WTC11 (cell line): Measurements from ENCODE around the gene DEFB132.

Experiments used
- CREB1 ChIP-seq: sonication (generic); formaldehyde crosslinking; IDR thresholded peaks from 2 replicates; pipeline ENCODE4 v1.8.0; 2023; ENCODE audit warnings: mild to moderate bottlenecking, missing genetic modification reagents
- HMGA2 ChIP-seq: fragments of 250-450 bp; sonication (Bioruptor Pico); IDR thresholded peaks from 2 replicates; pipeline ENCODE4 v1.4.0; 2021; ENCODE audit warnings: mild to moderate bottlenecking, moderate library complexity
- SMAD3 ChIP-seq: sonication (generic); formaldehyde crosslinking; IDR thresholded peaks from 2 replicates; pipeline ENCODE4 v1.8.0; 2022; ENCODE audit warnings: missing genetic modification reagents, mild to moderate bottlenecking, borderline replicate concordance
- SP1 ChIP-seq: sonication (generic); formaldehyde crosslinking; conservative IDR thresholded peaks from 2 replicates; pipeline ENCODE4 v1.8.1; 2022; ENCODE audit warnings: missing genetic modification reagents
- TCF7 ChIP-seq: sonication (generic); formaldehyde crosslinking; IDR thresholded peaks from 2 replicates; pipeline ENCODE4 v1.8.0; 2022; ENCODE audit warnings: mild to moderate bottlenecking, low read depth, missing genetic modification reagents, moderate library complexity
- TEAD1 ChIP-seq: sonication (generic); formaldehyde crosslinking; IDR thresholded peaks from 2 replicates; pipeline ENCODE4 v1.8.0; 2022; ENCODE audit warnings: mild to moderate bottlenecking, missing genetic modification reagents
- ZNF138 ChIP-seq: sonication (generic); formaldehyde crosslinking; conservative IDR thresholded peaks from 2 replicates; pipeline ENCODE4 v1.8.1; 2022; ENCODE audit warnings: mild to moderate bottlenecking, moderate library complexity, missing genetic modification reagents
- TF ChIP-seq, protein P1 (sequence below): sonication (generic); formaldehyde crosslinking; IDR thresholded peaks from 2 replicates; pipeline ENCODE4 v1.8.1; 2023; ENCODE audit warnings: mild to moderate bottlenecking, missing genetic modification reagents, borderline replicate concordance
- TF ChIP-seq, protein P2 (sequence below): sonication (generic); formaldehyde crosslinking; IDR thresholded peaks from 2 replicates; pipeline ENCODE4 v1.8.1; 2022; ENCODE audit warnings: low read depth, mild to moderate bottlenecking, moderate library complexity, missing genetic modification reagents, borderline replicate concordance
- TF ChIP-seq, protein P3 (sequence below): sonication (generic); formaldehyde crosslinking; IDR thresholded peaks from 2 replicates; pipeline ENCODE4 v1.8.1; 2023; ENCODE audit warnings: mild to moderate bottlenecking, missing genetic modification reagents, moderate library complexity
- TF ChIP-seq, protein P4 (sequence below): fragments of 200-600 bp; IDR thresholded peaks from 2 replicates; pipeline ENCODE4 v1.8.0; 2022; ENCODE audit warnings: antibody characterized with exemption
- TF ChIP-seq, protein P5 (sequence below): sonication (generic); formaldehyde crosslinking; IDR thresholded peaks from 2 replicates; pipeline ENCODE4 v1.8.1; 2023; ENCODE audit warnings: mild to moderate bottlenecking, missing genetic modification reagents, moderate library complexity
- TF ChIP-seq, protein P6 (sequence below): sonication (generic); formaldehyde crosslinking; IDR thresholded peaks from 2 replicates; pipeline ENCODE4 v1.8.1; 2022; ENCODE audit warnings: low read depth, missing genetic modification reagents, borderline replicate concordance
- TF ChIP-seq, protein P7 (sequence below): sonication (generic); formaldehyde crosslinking; IDR thresholded peaks from 2 replicates; pipeline ENCODE4 v1.8.0; 2022; ENCODE audit warnings: mild to moderate bottlenecking, missing genetic modification reagents

DNA sequence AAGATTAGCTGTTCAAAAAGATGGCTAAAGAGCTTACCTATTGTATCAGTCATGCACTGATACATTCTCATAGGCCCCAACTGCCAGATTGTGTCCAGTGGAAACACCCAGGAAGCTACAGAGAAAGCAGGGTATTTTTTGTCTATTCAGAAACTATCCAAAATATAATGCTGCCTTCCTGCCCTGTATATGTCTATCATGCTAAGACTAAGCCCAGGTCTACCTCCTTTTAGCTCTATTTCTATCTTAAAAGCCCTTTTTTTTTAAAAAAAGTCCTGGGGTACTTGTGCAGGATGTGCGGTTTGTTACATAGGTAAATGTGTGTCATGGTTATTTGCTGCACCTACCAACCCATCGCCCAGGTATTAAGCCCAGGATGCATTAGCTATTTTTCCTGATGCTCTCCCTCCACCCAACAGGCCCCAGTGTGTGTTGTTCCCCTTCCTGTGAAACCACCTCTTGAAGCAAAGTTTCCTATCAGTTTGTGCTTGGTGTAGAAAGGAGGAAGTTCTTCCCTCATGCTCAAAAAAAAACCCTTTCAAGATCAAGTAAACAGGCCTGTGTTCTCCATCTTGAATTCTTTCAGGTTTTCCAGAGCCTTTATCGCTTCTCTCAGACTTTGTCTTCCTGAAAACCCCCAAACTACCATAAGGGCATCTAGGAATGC is 30.0 kb upstream of the DEFB132 start:
- TF ChIP-seq, protein P1, sequence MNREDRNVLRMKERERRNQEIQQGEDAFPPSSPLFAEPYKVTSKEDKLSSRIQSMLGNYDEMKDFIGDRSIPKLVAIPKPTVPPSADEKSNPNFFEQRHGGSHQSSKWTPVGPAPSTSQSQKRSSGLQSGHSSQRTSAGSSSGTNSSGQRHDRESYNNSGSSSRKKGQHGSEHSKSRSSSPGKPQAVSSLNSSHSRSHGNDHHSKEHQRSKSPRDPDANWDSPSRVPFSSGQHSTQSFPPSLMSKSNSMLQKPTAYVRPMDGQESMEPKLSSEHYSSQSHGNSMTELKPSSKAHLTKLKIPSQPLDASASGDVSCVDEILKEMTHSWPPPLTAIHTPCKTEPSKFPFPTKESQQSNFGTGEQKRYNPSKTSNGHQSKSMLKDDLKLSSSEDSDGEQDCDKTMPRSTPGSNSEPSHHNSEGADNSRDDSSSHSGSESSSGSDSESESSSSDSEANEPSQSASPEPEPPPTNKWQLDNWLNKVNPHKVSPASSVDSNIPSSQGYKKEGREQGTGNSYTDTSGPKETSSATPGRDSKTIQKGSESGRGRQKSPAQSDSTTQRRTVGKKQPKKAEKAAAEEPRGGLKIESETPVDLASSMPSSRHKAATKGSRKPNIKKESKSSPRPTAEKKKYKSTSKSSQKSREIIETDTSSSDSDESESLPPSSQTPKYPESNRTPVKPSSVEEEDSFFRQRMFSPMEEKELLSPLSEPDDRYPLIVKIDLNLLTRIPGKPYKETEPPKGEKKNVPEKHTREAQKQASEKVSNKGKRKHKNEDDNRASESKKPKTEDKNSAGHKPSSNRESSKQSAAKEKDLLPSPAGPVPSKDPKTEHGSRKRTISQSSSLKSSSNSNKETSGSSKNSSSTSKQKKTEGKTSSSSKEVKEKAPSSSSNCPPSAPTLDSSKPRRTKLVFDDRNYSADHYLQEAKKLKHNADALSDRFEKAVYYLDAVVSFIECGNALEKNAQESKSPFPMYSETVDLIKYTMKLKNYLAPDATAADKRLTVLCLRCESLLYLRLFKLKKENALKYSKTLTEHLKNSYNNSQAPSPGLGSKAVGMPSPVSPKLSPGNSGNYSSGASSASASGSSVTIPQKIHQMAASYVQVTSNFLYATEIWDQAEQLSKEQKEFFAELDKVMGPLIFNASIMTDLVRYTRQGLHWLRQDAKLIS (CRISPR knock-in tag): no peak
- no peak for TF ChIP-seq CREB1 (CRISPR knock-in tag)
- TF ChIP-seq, protein P2, sequence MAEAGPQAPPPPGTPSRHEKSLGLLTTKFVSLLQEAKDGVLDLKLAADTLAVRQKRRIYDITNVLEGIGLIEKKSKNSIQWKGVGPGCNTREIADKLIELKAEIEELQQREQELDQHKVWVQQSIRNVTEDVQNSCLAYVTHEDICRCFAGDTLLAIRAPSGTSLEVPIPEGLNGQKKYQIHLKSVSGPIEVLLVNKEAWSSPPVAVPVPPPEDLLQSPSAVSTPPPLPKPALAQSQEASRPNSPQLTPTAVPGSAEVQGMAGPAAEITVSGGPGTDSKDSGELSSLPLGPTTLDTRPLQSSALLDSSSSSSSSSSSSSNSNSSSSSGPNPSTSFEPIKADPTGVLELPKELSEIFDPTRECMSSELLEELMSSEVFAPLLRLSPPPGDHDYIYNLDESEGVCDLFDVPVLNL (CRISPR knock-in tag): no peak
- TF ChIP-seq, protein P3, sequence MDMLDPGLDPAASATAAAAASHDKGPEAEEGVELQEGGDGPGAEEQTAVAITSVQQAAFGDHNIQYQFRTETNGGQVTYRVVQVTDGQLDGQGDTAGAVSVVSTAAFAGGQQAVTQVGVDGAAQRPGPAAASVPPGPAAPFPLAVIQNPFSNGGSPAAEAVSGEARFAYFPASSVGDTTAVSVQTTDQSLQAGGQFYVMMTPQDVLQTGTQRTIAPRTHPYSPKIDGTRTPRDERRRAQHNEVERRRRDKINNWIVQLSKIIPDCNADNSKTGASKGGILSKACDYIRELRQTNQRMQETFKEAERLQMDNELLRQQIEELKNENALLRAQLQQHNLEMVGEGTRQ (CRISPR knock-in tag): no peak
- TF ChIP-seq, protein P4, sequence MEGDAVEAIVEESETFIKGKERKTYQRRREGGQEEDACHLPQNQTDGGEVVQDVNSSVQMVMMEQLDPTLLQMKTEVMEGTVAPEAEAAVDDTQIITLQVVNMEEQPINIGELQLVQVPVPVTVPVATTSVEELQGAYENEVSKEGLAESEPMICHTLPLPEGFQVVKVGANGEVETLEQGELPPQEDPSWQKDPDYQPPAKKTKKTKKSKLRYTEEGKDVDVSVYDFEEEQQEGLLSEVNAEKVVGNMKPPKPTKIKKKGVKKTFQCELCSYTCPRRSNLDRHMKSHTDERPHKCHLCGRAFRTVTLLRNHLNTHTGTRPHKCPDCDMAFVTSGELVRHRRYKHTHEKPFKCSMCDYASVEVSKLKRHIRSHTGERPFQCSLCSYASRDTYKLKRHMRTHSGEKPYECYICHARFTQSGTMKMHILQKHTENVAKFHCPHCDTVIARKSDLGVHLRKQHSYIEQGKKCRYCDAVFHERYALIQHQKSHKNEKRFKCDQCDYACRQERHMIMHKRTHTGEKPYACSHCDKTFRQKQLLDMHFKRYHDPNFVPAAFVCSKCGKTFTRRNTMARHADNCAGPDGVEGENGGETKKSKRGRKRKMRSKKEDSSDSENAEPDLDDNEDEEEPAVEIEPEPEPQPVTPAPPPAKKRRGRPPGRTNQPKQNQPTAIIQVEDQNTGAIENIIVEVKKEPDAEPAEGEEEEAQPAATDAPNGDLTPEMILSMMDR: no peak
- TF ChIP-seq SMAD3 (CRISPR knock-in tag): no peak
- TF ChIP-seq TCF7 (CRISPR knock-in tag): no peak
- TF ChIP-seq TEAD1 (CRISPR knock-in tag): no peak
- TF ChIP-seq, protein P5, sequence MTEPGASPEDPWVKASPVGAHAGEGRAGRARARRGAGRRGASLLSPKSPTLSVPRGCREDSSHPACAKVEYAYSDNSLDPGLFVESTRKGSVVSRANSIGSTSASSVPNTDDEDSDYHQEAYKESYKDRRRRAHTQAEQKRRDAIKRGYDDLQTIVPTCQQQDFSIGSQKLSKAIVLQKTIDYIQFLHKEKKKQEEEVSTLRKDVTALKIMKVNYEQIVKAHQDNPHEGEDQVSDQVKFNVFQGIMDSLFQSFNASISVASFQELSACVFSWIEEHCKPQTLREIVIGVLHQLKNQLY (CRISPR knock-in tag): no peak
- TF ChIP-seq, protein P6, sequence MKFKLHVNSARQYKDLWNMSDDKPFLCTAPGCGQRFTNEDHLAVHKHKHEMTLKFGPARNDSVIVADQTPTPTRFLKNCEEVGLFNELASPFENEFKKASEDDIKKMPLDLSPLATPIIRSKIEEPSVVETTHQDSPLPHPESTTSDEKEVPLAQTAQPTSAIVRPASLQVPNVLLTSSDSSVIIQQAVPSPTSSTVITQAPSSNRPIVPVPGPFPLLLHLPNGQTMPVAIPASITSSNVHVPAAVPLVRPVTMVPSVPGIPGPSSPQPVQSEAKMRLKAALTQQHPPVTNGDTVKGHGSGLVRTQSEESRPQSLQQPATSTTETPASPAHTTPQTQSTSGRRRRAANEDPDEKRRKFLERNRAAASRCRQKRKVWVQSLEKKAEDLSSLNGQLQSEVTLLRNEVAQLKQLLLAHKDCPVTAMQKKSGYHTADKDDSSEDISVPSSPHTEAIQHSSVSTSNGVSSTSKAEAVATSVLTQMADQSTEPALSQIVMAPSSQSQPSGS (CRISPR knock-in tag): no peak
- no peak for TF ChIP-seq HMGA2
- TF ChIP-seq, protein P7, sequence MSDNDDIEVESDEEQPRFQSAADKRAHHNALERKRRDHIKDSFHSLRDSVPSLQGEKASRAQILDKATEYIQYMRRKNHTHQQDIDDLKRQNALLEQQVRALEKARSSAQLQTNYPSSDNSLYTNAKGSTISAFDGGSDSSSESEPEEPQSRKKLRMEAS (CRISPR knock-in tag): no peak
- no peak for TF ChIP-seq SP1 (CRISPR knock-in tag)
- TF ChIP-seq ZNF138 (CRISPR knock-in tag): no peak
